ENCODE data around the gene SERPINA3.

SERPINA3 gene

DNA sequence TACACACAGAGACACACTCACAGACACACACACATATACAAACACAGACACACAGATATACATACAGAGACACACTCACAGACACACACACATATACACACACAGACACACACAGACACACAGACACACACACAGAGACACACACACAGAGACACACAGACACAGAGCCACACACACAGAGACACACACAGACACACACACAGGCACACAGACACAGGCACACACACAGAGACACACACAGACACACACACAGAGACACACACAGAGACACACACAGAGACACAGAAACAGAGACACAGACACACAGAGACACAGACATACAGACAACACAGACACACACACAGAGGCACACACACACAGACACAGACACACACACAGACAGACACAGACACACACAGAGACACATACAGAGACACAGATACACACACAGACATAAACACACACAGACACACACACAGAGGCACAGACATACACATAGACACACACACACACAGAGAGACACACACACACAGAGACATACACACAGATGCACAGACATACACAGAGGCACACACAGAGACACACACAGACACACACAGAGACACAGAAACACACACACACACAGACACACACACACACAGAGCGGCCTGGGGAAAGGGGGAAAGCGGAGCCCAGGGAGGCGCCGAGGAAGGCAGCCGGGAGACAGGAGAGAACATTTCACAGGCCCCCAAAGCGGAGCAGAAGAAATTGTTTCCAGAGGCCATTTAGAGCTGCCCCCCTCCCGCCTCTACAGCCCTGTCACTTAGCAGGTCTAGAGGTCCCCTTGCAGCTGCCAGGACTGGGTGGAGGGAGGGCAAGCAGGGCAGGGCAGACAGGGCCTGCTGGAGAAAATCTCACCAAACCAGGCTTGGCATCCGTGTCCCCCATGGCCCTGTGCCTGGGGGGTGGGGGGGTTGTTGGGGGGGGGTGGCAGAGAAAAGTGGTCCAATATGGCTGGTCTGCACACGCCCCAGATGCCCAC lies 38.9 kb downstream of the SERPINA3 start:
- DNase-seq (ENCODE audit: low read depth in 2 of 3, low spot score in 1 of 3), result no peak

DNA sequence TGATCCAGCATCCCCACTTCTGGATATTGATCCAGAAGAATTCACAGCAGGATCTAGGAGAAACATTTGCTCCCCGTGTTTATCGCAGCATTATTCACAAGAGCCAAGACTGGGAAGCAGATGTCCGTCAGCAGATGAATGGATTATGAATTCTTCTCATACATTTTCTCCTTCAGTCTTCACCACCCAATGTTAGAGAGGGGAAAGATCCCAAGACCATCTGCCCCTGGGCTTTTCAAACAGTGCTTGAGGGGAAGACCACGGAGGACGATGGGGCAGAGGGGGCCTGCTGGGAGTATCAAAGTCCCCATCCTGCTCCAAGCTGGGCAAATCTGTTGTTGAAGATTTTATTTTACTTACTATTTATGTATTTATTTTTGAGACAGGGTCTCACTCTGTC lies 41.1 kb downstream of the SERPINA3 start:
- no peak for DNase-seq (ENCODE audit: low read depth in 2 of 3, low spot score in 1 of 3)

DNA sequence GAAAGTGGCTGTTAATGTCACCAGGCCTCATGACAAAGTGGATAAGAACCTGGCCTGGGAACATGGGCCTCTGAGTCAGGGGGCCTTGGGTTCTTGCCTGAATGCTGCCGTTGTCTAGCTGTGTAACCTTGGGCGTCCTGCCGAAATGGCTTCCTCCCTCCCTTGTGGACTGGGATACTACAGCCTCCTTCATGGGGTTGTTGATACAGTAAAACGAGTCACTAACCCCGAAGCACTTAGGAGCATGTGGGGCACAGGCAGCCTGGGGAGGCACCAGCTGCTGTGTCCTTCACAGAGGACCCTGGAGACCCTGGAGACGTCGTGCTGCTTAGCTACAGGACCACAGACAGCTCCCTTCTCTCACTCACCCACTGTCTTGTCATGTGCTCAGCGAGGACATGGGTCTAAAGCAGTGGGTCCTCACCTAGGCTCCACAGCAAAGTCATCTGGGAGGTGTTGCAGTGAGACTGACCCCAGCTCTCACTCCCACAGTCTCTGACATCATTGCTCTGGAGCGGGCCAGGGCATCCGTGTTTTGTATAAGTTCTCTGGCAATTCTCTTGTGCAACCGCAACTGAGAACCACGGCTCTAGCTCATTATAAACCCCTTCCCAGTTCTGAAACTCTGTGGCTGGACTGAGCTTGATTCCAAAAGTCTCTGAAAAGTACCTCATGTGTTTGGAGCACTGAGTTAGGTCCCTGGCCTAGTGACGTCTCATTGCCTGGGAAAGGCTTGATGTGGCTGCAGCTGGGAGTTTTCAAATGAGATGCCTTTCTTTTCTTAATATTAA lies 42.1 kb downstream of the SERPINA3 start:
- no peak for DNase-seq (ENCODE audit: low read depth in 2 of 3, low spot score in 1 of 3)

DNA sequence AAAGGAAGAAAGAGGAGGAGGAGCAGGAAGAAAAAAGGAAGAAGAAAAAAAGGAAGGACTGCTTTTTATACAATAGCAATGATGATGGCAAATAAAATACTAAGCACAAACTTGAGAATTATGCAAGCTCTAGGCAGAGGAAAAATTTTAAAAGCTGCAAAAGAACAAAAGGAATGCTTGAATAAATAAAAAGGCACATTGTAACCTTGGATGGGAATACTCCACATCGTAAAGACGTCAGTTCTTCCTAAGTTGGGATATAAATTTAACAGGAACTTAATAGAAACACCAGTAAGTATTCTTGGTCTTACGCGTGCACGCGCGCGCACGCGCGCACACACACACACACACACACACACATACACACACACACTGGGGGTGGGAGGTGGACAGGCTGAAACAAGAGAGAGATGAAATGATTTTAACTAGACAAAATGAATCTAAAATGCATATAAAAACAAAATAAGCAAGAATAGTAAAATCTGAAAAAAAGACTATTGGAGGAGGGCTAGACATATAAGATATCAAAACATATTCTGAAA lies 43.0 kb downstream of the SERPINA3 start:
- no peak for DNase-seq (ENCODE audit: low read depth in 2 of 3, low spot score in 1 of 3)

DNA sequence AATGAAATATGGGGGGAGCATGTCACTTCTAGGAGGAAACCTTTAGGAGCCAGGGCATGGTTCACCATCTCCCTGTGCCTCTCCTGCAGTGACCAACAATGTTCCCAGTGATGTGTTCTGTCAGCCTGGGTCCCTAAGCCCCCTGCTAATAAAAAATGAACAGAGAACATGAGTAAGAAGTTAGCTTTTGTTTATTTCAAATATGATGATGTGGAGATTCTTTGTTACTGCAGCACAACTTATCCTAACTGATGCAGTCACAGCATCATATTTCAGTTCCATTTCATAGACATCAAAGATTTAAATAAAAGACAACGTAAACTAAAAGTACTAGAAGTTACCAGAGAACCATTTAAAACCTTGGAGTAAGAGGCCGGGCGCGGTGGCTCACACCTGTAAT lies 43.9 kb downstream of the SERPINA3 start:
- DNase-seq (ENCODE audit: low read depth in 2 of 3, low spot score in 1 of 3), result no peak

DNA sequence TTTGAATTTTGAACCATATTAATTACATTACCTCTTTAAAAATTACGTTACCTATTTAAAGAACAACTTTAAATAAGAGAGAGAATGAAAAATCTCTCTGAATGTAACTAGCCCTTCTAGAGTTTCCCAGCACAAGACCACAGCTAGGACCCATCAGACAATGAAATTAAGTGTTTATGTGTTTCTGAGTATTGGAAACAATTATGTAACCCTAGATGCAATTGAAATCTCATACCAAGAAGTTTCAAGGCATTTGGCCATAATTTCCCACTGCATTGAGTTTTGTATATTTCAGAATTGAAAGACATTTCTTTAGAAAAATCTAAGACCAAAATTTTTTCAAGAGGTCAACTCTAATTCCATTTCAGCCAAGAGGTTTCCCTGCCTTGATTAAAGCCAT lies 47.1 kb downstream of the SERPINA3 start:
- DNase-seq (ENCODE audit: low read depth in 2 of 3, low spot score in 1 of 3), result no peak

DNA sequence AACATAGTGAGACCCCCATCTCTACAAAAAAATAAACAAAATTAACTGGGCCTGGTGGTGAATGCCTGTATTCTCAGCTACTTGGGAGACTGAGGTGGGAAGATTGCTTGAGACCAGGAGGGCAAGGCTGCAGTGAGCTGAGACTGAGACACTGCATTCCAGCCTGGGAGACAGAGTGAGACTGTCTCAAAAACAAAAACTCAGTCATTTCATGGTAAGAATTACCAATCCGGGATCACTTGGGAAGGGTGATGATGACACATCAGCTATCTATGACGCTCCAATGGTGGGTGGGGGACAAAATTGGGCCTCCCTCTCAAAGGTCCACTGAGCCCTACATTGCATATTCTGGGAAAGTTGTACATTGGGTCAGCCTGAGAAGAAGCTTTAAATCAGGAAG lies 47.7 kb downstream of the SERPINA3 start:
- no peak for DNase-seq (ENCODE audit: low read depth in 2 of 3, low spot score in 1 of 3)

DNA sequence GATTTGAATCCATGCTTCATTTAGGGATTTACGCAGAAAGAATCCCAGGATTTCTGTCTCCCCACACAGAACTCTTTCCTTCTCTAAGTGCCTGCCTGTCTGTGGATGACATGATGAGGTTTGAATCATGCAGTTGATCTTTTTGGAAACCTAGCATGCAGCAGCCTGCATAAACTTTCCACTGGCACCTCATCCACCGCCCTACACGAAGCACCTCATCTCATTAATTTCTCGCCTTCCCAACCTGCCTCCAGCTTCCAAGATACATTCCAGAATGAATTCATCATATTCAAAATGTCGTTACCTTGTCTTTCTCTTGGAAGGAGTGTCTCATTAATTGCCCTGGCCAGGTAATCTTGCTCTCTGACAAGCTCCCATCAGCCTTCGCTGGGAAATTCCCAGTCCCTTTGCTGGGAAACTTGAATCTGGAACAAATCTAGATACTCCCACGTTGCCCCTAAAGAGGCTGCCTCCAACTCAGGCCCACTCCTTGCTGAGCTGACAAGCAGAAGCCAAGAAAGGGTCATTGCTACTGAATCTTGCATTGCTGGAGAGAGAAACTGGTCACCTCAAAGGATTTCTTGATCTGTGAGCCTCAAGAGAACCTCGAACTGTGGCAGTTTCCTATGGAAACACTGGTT lies 48.2 kb downstream of the SERPINA3 start:
- no peak for DNase-seq (ENCODE audit: low read depth in 2 of 3, low spot score in 1 of 3)

DNA sequence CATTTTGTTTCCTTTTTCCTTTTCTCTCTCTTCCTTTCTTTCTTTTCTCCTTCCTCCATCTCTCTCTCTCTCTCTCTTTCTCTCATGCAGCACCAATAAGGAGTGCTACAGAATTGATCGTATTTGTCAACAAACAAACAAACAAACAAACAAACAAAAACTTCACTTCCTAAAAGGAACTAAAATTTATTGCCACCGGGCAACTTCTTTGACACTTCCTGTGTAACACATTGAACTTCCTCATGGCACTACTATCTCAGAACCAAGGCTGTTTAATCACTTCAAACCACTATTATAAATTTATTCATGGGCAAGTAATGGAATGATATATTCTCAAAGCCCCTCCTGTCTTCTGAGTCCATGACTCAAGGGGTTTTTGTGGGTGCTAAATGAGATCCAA lies 51.3 kb downstream of the SERPINA3 start:
- DNase-seq (ENCODE audit: low read depth in 2 of 3, low spot score in 1 of 3), result no peak

DNA sequence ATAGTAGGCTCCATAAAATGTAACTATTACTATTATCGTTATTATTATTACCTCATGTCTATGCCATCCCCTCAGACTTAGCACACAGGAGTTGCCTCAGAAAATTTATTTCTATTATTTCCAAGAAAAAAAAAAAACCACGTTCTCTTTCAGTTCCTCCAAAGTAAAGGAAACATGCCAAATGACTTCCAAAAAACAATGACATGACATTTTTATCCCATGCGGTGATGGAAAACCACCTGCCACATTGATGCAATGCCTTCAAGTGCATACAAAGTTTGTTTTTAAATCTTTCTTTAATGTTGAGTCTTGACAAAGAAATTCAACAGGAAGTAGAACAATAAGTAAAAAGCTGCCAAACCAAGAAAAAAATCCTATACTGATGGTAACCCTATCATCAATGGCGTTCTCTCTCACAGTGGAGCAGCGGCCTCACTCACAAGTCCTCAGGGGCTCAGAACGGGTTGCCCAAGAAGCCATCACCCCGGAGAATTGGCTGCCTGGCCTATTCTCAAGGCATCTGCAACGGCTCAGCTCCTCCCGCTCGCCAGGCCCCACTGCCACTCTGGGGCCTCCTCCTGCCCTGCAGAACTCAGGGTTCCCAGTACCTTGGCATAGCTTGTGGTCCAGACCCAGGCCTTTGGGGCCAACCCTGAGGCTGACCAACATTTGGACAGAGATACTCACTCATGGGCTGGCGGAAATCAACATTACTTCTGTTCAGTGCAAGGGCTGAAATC lies 51.9 kb downstream of the SERPINA3 start:
- no peak for DNase-seq (ENCODE audit: low read depth in 2 of 3, low spot score in 1 of 3)

DNA sequence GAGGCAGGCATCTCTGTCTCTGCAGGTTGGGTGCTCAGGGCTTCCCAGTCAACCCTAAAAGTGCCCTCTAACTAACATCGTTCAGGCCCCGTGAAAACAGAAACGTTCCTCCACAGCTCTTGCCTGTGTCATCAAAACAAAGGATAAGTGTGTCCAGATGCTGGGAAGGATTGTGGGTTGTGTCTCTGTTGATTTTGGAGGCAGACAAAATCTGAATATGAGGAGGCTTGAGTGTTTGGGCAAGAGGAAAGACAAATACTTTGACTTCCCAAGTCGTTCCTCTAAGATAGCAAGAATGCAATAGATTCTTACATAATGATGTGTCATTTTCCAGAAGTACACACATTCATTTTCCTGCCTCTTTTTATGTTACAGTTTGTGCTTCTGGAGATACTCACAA lies 52.9 kb downstream of the SERPINA3 start:
- DNase-seq (ENCODE audit: low read depth in 2 of 3, low spot score in 1 of 3), result no peak

DNA sequence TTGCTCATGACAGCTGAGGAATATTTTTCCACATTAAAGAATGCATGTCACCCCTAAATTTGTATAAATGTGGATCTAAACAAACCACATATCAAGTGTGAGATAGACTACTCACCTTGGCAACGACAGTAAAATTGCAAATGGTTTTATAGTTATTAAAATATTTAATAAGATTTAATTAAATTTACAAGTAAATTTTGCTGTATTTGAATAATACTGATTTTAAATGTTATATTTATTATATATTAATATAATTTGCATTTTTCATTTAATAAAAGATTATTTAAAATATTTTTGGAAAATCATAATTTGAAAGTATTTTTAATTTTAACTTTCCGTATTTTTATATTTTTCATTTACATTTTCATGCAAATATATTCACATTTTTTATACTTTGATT lies 53.4 kb downstream of the SERPINA3 start:
- no peak for DNase-seq (ENCODE audit: low read depth in 2 of 3, low spot score in 1 of 3)

DNA sequence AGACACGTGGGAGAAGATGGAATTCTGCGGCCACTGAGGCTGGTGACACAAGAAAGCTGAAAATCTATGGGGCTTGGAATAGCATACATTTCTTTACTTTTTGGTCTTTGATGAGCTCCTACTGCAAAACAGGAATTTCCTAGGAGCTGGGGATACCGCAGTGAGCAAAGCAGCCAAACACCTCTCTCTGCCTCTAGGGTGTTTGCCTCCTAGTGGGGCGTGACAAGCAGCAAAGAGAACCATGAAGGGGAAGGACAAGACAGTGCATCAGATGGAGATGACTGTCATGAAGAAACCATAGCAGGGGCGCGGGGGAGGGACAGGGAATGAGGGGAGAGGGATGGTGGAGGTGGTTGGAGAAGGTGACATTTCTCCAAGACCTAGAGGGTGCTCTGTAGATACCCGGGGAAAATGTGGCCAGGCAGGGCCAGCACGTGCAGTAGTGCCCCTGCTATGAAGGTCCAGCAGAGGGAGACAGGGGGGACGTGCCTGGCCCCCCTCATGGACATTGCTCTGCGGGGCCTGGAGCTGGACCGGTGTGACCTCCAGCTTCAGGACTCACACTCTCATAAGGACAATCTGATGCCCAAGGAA lies 58.6 kb downstream of the SERPINA3 start:
- no peak for DNase-seq (ENCODE audit: low read depth in 2 of 3, low spot score in 1 of 3)

DNA sequence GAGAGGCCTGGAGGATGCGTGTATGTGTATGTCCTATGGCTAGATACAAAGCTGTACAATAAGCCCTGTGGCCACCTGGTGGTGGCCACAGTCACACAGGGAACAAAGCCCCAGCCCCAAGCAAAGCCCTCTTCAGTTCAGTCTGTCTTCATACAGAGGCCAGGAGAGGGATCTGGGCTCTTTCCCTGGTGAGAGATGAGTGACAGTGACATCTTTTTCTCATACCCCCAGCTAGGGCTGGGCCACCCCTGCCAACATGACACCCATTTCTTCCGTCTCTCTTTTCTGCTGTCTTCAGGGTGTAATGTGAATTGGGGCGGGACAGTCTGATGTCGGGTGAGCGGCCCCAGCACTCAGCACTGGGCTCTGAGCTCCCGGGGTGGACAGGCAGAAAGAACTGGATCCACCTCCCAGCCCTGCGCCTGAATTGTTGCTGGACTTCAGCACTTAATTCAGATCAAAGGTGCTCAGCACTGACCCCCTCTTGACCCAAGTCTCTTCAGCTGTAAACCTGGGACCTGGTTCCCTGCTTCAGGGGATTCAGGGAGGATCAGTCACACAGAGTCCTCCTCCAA lies 59.8 kb downstream of the SERPINA3 start:
- DNase-seq (ENCODE audit: low read depth in 2 of 3, low spot score in 1 of 3), result no peak

DNA sequence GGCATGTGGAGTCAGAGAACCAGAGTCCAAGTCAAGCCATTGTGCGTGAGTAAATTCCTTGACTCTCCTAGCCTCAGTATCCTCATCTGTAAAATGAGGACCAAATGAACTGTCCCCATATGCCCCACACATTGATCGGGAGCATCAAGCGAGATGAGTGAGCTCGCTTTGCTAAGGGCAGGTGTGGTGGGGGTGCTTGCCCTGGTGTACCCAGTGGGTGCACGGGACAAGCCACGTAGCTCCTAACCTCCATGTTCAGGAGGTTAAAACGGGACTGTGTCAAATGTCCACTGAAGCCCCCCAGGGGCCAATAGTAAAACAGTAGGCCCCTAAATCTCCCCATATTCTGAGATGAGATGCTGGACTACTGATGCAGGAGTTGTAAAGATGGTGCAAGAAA lies 60.9 kb downstream of the SERPINA3 start:
- no peak for DNase-seq (ENCODE audit: low read depth in 2 of 3, low spot score in 1 of 3)
